Choroid plexus epithelial cell (primary cell): Measurements from ENCODE around the gene IGSF10.
"Not testable (repeated sequence)": the region's sequence is repeated elsewhere in the genome, so short reads cannot be mapped to it uniquely, and the experiment has no call there.

Source experiments
- DNase-seq: peaks from one replicate; pipeline ENCODE4 v3.0.0-alpha.2; 2010; ENCODE audit warnings: low read depth
- H3K4me3 ChIP-seq: 2 replicates; pipeline ENCODE4 v1.5.1; 2011; ENCODE audit warnings: low read depth, mild to moderate bottlenecking, control low read depth, low read length, moderate library complexity
- CTCF ChIP-seq: conservative IDR thresholded peaks from 2 replicates; pipeline ENCODE4 v1.5.1; 2011; ENCODE audit warnings: low read depth, mild to moderate bottlenecking, control low read depth, inconsistent platforms, low read length, moderate library complexity

IGSF10 gene

GRCh38 chr3:151491525-151491924 lies 30.7 kb upstream of the IGSF10 start:
- TF ChIP-seq CTCF, result no peak
- no peak for DNase-seq
- H3K4me3 ChIP-seq, result no peak overlapping the region

DNA sequence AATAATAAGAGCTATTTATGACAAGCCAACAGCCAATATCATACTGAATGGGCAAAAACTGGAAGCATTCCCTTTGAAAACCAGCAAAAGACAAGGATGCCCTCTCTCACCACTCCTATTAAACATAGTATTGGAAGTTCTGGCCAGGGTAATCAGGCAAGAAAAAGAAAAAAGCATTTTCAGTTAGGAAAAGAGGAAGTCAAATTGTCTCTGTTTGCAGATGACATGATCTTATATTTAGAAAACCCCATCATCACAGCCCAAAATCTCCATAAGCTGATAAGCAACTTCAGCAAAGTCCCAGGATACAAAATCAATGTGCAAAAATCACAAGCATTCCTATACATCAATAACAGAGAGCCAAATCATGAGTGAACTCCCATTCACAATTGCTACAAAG lies 27.0 kb upstream of the IGSF10 start:
- not testable (repeated sequence) for H3K4me3 ChIP-seq, DNase-seq

DNA sequence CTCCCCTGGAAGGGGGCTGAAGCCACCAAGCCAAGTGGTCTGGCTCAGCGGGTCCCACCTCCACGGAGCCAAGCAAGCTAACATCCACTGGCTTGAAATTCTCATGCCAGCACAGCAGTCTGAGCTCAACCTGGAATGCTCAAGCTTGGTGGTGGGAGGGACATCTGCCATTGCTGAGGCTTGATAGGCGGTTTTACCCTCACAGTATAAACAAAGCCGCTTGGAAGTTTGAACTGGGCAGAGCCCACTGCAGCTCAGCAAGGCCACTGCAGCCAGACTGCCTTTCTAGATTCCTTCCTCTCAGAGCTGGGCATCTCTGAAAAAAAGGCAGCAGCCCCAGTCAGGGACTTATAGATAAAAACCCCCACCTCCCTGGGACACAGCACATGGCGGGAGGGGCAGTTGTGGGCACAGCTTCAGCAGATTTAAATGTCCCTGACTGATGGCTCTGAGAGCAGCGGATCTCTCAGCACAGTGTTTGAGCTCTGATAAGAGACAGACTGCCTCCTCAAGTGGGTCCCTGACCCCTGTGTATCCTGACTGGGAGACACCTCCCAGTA lies 23.2 kb upstream of the IGSF10 start:
- no peak for DNase-seq
- H3K4me3 ChIP-seq, result no peak overlapping the region
- TF ChIP-seq CTCF, result no peak

- H3K4me3 ChIP-seq, result no peak overlapping the region
- no peak for DNase-seq
- no peak for TF ChIP-seq CTCF
Observed at GRCh38 chr3:151483488-151483887, 22.6 kb upstream of the IGSF10 start.

DNA sequence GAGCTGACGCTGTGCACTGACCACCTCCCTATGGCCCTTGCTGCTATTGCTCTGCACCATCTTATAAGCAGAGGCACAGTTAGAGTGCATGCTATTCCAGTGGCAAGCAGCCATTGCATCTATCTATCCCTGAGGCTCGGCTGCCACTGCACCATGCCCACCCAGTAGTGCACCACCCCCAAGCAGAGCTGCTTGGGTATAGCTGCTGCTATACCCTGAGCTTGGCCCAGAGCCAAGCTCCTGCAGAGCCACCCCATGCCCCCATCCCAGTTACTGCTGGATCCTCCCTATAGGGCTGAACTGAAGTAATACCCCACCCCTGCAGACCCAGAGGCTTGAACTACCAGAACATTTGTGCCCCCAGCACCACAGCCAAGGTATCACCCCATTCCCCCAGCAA lies 19.6 kb upstream of the IGSF10 start:
- no peak for TF ChIP-seq CTCF
- DNase-seq, result no peak
- H3K4me3 ChIP-seq, result no peak overlapping the region

DNA sequence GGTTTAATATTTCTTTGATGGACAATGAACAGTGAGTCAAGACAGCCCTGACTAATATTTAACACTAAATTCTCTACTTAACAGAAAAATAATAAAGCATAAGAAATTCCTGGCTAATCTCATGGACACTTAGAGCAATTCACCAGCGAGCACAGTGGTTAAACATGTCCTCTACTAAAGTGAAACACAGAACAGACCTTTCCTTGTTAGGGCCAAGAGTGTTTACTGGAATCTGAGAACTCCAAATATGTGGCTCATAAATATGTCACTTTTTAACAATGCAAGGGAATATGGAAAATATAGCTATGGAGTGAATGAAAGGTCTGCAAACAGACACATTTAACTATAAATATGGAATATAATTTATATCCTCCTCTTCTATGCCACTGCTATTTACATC lies 18.6 kb upstream of the IGSF10 start:
- TF ChIP-seq CTCF, result no peak
- no peak overlapping the region for H3K4me3 ChIP-seq
- no peak for DNase-seq

GRCh38 chr3:151478335-151478697 lies 17.5 kb upstream of the IGSF10 start:
- TF ChIP-seq CTCF, result no peak
- DNase-seq, result no peak
- no peak overlapping the region for H3K4me3 ChIP-seq
